GM10847 (cell line): ENCODE measurements around the gene DCC.

Source experiments
- POLR2A ChIP-seq: IDR thresholded peaks from 2 replicates; pipeline ENCODE4 v1.6.1; 2011; ENCODE audit not compliant: insufficient read length; ENCODE audit errors: extremely low read depth

Gene DCC

DNA sequence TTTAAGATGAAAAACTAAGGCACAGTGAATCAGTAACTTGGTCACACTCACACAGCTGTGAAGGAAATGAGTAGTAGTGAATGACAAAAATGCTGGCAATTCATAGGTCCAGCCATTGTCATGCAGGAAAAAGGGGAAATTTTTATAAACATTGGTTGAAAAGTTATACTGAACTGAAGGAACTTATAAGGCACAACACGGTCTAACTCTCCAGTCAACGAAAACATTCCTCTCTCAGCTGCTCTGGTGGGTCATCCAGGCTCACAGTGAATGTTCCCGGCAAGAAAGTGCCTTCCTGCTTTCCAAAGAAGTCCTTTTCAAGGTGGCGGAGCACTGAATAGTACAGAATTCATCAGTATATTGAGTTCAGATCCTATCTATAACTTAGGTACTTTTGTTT is 476.1 kb downstream of the DCC start:
- TF ChIP-seq POLR2A: no peak

DNA sequence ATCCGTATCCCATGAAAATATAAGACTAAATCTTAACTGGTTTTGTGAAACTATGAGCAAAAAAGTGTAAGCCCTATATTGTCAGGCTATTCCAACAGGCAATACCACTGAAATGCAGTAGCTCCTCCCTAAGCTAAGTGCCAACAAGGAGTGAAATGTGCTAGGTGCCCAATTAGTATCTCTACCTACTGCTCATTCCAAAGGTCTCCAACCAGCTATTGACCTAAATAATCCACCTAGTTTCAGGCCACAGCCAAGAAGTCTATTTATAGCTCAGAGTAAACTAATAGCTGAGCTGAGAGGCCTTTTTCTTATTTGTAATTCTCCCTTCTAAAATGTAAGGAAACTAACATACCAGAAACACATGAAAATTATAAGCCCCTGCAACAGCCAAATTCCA is 482.2 kb downstream of the DCC start:
- TF ChIP-seq POLR2A: no peak

DNA sequence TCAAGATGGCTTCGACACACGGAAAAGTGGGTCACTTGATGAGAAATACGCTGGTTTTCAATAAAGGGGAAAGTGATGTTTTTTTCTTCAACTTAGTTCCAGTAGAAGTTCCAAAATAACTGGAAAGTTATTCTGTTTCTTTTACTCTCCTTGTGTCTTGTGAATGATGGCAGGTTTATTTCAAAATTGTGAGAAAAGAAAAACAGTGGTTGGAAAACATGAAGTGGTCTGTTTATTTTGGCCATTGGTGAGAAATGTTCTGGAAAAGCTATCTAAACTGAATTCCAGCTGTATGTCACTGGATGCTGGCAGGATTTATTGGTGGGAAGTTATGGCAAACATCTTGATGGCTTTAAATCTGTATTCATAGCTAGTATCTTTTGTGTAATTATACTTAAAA is 484.1 kb downstream of the DCC start:
- no peak for TF ChIP-seq POLR2A

DNA sequence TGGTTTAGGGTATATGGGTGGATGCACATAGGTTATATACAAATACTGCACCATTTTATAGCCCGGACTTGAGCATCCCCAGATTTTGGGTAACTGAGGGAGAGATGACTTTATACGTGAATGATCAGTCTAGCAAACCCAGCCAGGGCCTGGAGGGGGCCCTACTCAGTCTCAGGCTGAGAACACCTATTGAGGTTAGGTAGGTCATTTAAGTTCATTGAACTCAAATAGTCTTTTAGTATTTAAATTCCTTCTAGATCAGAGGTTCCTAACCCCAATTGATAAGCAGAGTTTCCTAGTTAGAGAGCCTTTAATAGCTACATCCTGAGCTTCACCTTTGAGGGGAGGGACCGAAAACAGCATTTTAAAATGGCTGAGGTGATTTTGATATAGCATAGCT is 487.0 kb downstream of the DCC start:
- TF ChIP-seq POLR2A: no peak

DNA sequence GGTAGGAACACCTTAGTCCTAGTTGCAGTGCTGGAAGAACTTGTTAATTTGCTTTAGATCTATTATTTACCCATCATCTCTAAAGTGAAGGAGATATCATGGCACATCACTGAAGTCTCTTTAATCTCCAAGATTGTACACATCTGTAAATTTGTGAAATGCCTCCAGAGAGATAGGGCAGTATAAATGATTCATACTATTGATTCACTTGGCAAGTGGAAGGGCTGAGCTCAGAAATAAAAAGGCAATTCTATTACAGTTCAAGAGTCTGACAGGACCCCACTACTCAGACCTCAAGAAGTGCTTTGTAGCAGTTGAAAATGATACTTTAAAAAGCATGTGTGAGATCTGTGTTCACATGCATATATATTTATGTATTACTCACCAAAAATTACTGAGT is 489.3 kb downstream of the DCC start:
- no peak for TF ChIP-seq POLR2A

DNA sequence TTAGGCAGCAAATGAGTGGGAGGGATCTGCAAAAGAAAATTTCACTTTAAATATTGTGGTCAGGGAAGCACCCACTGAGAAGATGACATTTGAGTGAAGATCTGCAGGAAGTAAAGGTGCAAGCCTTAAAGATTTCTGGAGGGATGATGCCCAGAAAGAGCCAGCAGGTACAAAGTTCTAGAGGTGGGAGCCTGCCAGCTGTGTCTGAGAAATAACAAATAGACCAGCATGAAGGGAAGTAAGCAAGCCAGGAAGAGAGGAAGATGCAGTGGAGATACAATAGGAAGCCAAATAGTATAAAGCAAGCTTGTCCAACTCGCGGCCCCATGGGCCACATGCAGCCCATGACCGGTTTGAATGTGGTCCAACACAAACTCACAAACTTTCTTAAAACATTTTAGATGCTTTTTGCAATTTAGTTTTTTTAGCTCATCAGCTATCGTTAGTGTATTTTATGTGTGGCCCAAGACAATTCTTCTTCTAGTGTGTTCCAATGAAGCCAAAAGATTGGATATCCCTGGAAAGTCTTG is 489.9 kb downstream of the DCC start:
- TF ChIP-seq POLR2A: no peak

DNA sequence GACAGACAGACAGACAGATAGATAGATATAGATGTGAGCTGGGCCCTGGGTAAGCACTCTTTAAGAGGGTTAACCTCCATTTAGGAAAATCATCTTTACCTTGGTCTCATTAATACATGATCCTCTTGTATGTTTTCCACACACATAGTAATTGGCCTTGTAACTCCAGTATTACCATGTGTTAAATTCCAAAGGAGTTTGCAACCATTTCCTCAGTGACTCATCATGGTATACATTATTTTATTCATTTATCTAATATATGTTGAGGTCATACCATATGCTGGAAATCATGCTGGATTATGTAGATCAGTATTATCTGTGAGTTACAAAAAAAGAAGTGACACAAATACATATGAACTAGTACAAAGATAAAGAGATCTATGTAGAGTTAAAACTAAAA is 504.3 kb downstream of the DCC start:
- TF ChIP-seq POLR2A: no peak

DNA sequence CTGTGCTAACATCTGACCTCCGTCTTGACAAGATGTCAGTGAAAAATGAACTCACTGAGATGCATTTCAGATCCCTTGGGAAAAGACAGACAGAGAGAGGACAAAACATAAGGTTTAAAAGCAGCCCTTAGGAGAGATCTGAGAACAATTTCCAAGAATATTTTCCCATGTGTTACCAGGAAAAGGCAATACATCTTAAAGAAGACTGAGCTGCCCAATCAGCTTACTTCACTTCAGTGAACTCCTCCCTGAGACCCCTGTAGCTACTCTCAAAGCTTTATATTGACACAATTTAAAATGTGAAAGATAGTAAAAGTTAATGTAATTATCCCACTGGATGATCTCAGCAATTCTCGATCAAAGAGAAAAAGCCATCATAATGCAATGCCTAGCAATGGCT is 505.0 kb downstream of the DCC start:
- no peak for TF ChIP-seq POLR2A

DNA sequence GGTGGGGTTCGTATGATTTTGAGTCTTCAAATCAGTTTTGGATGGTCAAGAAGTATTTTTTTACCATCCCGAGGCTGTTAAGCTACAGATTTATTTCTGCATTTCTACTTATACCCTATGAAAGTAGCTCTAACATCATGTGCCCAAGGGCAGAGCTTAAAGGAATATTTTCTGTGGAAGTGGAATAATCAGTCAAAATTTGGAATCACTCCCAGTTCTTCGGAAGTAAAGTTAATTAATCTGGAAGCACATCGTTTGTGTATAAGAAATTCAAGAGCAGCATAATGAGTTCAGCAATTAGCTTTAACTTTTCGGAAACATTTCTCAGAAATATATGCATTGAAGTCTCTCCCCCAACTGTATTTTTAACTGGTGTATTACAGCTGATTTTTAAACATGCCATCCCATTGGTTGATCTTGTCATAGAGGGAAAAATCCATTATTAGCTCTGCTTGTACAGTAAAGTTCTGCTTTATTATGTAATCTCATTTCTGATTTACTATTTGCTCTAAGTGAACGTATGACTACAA is 510.1 kb downstream of the DCC start:
- no peak for TF ChIP-seq POLR2A

DNA sequence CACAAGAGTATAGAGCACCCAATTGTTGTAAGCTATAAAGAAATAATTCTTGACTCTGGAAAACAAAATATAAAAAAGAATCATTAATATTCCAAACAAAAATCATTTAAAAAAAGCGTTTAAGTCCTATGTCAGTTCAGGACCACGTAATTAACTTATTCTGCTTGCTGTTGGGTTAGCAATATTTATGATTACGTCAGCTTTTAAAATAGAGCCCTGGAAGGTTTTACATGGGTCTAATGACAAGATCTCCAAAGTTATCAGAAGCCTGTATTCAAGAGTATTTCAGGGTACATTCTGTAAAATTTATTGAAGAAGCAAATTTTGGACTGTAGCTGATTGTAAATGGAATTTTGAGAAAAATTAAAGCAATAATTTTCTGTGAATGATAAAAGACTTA is 521.6 kb downstream of the DCC start:
- no peak for TF ChIP-seq POLR2A

DNA sequence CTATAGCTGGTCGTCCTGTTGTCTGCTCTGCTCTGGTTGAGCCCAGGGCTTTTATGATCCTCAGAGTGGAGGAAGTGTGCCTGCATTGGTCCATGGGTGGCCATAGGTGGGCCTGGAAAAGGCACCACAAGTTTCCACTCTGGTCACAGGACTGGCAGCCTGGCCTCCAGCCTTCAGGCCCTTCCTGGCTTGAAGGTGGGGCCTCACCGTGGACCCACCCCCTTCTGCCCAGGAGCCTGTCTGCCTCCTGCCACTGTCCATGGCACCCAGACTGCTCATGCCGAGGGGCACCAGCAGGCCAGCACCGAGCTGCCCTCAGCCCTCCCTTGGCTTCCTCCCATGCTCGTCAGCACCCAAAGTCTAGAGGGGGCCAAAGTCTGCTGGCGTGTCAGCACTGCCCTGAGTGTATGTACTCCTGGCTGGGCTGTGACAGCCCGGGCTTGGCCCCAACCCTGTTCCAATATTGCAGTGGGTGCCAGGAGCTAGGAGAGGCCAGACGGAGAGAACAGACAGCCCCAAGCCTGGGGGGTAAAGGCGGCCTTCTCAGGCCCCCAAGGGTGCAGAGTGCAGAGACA is 529.4 kb downstream of the DCC start:
- TF ChIP-seq POLR2A: no peak

DNA sequence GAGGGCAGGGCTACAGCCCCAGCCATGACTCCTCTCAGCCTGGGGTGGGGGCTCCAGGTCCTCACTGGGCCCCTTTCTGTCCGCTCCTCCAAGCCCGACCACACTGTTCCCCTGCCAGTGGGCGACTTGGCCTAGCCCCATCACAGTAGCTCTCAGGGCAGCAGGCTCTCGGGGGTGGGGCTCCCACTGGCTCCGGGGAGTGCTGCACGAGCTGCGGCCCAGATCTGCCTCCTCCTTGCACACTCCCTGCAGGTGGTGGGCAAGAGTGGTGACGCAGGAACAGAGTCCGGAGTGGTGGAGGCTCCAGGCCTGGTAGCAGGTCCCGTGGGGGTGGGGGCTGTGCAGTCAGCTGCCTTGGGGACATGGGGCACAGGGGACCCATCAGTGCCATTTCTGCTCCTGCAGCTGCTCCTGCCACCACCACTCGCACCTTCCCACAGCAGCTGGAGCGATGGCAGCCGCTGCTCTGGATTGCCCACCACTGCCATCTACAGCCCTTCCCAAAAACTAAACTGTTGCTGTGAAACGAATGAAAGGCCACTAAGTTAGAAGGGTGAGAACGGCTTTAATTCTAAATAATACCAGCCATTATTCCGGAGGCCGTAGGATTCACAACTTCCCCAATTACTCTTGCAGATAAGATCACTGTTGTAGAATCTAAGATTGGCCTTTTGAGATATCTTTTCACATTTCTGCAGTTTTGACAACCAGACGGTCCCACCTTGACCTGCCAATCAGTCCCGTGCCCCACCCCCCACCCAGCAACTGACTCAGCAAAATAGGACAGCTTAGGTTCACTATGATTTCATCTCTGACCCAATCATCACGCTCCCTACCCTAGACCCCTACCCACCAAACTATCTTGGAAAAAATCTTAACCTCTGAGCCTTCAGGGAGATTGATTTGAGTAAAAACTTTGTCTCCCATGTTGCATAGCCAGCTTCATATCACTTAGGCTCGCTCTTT is 530.2 kb downstream of the DCC start:
- TF ChIP-seq POLR2A: no peak

DNA sequence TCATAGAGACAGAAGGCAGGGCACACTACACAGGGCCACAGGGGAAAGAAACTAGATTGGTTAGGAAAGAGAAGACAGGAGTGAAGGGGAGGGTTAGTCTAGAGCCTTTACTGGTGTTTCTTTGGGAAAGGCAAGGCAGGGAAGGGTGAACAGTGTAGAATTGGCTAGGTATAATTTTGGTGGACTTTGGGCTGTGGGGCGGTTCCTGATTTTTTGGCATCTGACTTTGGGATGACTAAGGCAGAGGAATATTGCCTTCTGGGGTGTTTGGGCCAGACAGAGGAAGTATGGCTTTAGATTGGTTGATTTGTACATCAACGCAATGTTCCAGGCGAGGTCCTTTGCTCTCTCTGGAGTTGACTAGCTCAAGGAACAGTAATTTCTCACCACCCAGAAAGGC is 534.8 kb downstream of the DCC start:
- TF ChIP-seq POLR2A: no peak

DNA sequence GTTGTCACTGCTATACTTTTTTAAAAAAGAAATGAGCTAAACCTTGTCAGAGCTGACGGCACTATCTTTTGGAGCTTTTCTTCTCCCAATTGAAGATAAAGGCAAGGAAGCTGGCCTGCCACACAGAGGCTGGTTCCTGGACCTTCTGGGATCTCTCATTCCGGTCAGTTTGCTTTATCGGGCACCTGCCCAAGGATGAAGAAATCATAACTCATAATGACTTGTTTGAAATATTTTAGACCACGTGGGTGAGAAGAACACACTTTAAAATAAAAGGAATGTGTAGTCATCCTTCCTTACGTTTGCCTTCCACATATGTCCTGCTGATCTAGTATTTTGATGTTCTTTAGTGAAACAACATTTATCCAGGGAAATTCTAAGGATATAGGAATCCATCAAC is 535.7 kb downstream of the DCC start:
- TF ChIP-seq POLR2A: no peak

DNA sequence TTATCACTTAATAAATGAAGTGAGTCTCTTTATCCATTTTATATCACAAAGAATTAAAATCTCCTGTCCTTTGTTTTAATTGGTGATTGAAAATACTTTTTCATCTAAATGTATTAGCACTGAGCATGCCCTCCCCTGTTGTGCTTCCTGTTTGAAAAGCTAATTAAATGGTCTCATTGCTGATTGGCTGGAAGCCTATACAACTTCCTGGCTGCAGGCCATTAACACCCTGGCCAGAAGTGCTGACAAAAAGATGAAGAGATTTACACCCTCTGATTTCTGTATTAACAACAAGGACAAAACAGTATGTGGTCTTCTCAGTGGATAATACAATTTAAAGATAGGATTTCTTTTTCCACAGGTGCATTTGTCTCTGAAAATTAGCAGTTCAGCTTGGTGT is 548.0 kb downstream of the DCC start:
- no peak for TF ChIP-seq POLR2A

DNA sequence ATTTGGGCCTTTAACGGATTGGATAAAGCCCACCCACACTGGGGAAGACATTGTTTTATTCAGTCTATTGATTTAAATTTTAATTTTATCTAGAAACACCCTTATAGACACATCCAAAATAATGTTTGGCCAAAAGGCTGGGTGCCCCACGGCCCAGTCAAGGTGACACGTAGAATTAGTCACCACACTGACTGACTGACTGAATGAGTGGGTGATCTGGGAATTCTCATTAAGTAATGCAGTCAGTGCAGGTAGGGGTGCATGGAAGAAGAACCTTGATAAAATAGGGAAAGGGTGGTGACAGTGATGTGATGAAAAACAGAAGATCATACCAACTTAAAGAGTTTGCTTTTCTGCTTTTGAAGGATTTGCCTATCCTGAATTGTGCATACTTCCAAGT is 554.8 kb downstream of the DCC start:
- no peak for TF ChIP-seq POLR2A
